ENCODE results near the gene ZNF396.

Gene ZNF396

GRCh38 chr18:35335866-35336265 lies 41.3 kb downstream of the ZNF396 start:
- no peak for DNase-seq (ENCODE audit: low spot score)

- peak; percentile 7 for DNase-seq (ENCODE audit: low spot score)
These were observed 42.3 kb downstream of the ZNF396 start for GRCh38 chr18:35334821-35335220.

DNA sequence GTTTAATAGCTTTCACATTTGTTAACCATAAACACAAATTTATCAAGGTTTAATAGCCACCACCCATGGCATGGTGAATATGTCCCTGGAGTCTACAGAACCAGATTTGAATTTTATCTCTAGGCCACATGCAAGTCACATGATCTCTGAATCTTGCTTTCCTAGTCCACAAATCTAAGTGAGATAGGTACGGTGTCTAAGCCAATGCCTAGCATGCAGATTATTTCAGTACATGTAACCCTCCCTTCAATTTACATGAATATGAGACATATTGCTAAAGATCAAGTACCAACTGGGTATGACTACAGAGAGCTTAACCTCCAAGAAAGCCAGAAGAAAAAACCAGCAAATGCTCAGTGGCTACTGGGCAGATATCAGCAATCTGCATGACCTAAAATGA lies 42.9 kb downstream of the ZNF396 start:
- no peak for DNase-seq (ENCODE audit: low spot score)

DNA sequence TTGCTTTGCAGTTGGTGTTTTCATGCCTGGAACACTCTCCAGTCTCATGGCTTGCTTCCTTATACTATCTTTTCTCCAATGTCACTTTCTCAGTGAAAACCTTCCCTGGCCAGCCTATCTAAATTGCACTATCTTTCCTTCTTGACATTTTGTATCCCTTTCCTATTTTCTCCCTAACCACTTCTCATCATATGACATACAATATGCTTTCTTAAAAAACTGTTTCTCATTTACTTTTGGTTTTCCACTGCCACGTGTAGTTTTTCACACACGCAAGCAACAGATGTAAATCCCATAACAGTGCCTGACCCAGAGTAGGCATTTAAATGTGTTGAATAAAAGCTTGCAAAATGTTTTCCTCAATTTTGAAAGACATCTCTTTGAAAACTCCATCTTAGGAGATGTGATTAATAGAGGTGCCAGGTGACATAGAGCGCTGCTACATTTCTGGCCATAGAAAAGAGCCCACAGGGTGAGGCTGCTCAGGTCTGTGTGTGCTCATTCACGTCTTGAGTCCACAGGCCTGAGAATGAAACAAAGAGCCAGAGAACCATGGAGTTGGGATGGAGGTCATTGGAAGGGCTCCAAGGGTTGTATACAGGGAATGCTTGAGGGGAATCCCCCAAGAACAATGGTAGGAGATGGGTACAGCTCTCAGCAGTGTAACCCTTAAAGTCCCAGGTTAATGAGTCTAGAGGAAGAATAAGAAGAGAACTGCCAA lies 45.6 kb downstream of the ZNF396 start:
- no peak for DNase-seq (ENCODE audit: low spot score)

- no peak for DNase-seq (ENCODE audit: low spot score)
These were observed 48.3 kb downstream of the ZNF396 start for GRCh38 chr18:35328868-35329267.

DNA sequence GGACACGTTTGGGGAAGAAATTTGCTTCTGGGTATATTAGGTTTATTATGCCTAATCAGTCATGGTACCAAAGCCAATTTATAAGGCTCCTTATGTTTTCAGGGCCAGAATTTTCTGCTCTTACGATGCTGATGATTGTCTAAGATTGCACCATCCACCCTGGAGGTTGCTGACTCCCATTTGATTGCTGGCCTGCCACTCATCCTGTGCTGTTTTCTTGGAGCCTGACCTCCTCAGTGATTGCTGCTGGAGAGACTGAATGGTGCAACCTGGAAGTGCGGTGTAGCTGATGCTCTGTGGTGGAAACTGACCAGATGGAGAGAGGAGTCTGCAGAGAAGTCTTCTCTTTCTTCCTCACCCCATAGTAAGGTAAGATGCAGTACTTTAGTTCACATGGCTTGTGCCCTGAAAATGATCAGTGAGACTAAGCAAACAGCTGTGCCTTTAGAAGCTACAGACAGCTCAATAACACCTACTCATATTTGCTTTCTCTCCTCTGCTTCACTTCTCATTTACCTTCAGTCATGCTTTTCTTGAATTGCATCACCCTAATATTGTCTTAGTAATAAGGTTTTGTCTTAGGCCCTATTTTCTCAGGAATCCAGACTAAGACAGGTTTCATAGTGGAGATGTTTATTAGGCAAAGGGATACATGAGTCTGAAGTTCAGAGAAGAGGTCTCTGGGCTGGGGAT lies 50.3 kb downstream of the ZNF396 start:
- DNase-seq (ENCODE audit: low spot score) = no peak

GRCh38 chr18:35324926-35325655 lies 52.0 kb downstream of the ZNF396 start:
- no peak for DNase-seq (ENCODE audit: low spot score)

DNA sequence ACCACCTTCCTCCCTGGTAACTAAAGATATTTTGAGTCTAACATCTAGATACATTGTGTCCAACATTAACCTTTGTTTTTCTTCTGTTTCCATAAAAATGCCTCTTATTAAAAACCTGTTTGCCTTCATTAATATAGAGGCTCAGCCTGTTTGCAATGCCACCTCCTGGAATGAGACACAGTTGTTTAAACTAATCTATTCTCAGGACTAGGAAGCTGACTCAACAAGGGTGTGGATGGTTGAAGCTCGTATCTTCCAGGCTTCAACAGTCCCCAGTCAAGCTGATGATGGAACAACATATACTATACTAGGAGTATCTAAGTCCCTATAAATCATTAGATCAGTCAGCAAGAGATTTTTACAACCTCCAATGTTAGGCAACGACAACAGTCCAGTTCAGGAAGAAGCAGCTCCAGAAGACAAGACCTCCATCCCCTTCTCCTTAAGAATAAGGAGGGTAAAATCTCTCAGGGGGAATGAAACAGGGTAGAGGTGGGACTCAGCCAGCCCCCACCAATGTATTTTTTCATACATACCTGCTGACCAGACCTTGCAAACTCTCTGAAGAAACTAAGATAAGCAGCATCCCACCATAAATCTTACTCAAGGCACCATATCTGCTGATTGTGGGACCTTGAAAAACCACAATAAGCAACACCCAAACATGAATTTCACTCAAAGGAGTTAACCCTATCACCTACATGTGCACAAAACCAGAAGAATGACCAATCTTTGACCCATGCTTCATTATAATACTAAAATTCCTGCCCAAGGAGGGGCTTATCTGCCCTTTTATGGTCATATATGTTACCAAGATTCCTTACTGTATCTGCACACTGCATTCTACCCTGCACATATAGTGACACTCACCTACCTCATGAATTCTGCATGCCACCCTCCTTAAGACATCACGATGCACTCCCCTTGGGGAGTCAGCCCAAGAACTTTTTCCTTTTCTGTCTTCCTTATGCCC lies 54.4 kb downstream of the ZNF396 start:
- DNase-seq (ENCODE audit: low spot score) = peak; percentile 28
